WTC11 (cell line): ENCODE results near the gene ACTL6A. TPM values are rescaled to one million over a fixed set of nuclear protein-coding genes. Genes with fewer than 3 reads are reported as not detected.
A peak's percentile ranks its signal among the peaks of the same experiment; 100 is the strongest.

Experiments
- ATAC-seq: fragments of 200-7000 bp; cut with Tn5 transposase; 2 replicates; pipeline ENCODE4 v1.10.0; 2021; ENCODE audit warnings: mild to moderate bottlenecking, moderate library complexity
- CTCF ChIA-PET: fragments of 300-600 bp; sonication (Branson Sonifier 250); formaldehyde crosslinking; loops from one replicate; lab custom pipeline; 2021; ENCODE audit warnings: antibody characterized with exemption; lab: Charles Lee
- POLR2A ChIA-PET: fragments of 350-600 bp; sonication (Branson Sonifier 250); formaldehyde crosslinking; loops from one replicate; lab custom pipeline; 2021; ENCODE audit warnings: antibody characterized with exemption; lab: Charles Lee
- DNase-seq: peaks from one replicate; pipeline ENCODE4 v3.0.0; 2021; ENCODE audit warnings: low spot score
- H3K27ac Mint-ChIP-seq: 2 replicates; pipeline ENCODE4 v1.8.0; 2021; ENCODE audit warnings: mixed read lengths
- H3K27me3 Mint-ChIP-seq: 2 replicates; pipeline ENCODE4 v1.8.0; 2021; ENCODE audit warnings: low read depth, mild to moderate bottlenecking, moderate library complexity, mixed read lengths
- H3K36me3 Mint-ChIP-seq: 2 replicates; pipeline ENCODE4 v1.8.0; 2021; ENCODE audit warnings: mixed read lengths
- H3K4me1 Mint-ChIP-seq: 2 replicates; pipeline ENCODE4 v1.8.0; 2022; ENCODE audit warnings: mixed read lengths
- H3K4me3 Mint-ChIP-seq: 2 replicates; pipeline ENCODE4 v1.8.0; 2021; ENCODE audit warnings: mild to moderate bottlenecking, moderate library complexity, mixed read lengths
- H3K9me3 Mint-ChIP-seq: 2 replicates; pipeline ENCODE4 v1.8.0; 2021; ENCODE audit warnings: mixed read lengths
- CREB1 ChIP-seq: sonication (generic); formaldehyde crosslinking; IDR thresholded peaks from 2 replicates; pipeline ENCODE4 v1.8.0; 2023; ENCODE audit warnings: mild to moderate bottlenecking, missing genetic modification reagents
- CREM ChIP-seq: sonication (generic); formaldehyde crosslinking; IDR thresholded peaks from 2 replicates; pipeline ENCODE4 v1.8.1; 2022; ENCODE audit warnings: mild to moderate bottlenecking, missing genetic modification reagents, moderate library complexity
- FOXP1 ChIP-seq: sonication (generic); formaldehyde crosslinking; IDR thresholded peaks from 2 replicates; pipeline ENCODE4 v1.8.0; 2022; ENCODE audit warnings: missing genetic modification reagents, mild to moderate bottlenecking, moderate library complexity, borderline replicate concordance
- IRF2 ChIP-seq: sonication (generic); formaldehyde crosslinking; IDR thresholded peaks from 2 replicates; pipeline ENCODE4 v1.8.0; 2022; ENCODE audit warnings: low read depth, missing genetic modification reagents, borderline replicate concordance
- MXD4 ChIP-seq: fragments of 250-450 bp; sonication (Bioruptor Pico); IDR thresholded peaks from 2 replicates; pipeline ENCODE4 v1.8.0; 2021; ENCODE audit warnings: mild to moderate bottlenecking, moderate library complexity, borderline replicate concordance
- NFATC4 ChIP-seq: fragments of 250-450 bp; sonication (Bioruptor Pico); IDR thresholded peaks from 2 replicates; pipeline ENCODE4 v1.9.0; 2021; ENCODE audit warnings: mild to moderate bottlenecking
- NFE2L1 ChIP-seq: sonication (generic); formaldehyde crosslinking; IDR thresholded peaks from 2 replicates; pipeline ENCODE4 v1.8.1; 2023; ENCODE audit warnings: missing genetic modification reagents
- NFYB ChIP-seq: sonication (generic); formaldehyde crosslinking; conservative IDR thresholded peaks from 2 replicates; pipeline ENCODE4 v1.8.0; 2022; ENCODE audit warnings: low read depth, missing genetic modification reagents
- NR3C1 ChIP-seq: sonication (generic); formaldehyde crosslinking; conservative IDR thresholded peaks from 2 replicates; pipeline ENCODE4 v1.8.1; 2023; ENCODE audit warnings: low read depth, mild to moderate bottlenecking, missing genetic modification reagents
- SOX15 ChIP-seq: fragments of 250-450 bp; sonication (Bioruptor Pico); IDR thresholded peaks from 2 replicates; pipeline ENCODE4 v1.9.0; 2021; ENCODE audit warnings: mild to moderate bottlenecking
- ZBTB21 ChIP-seq: sonication (generic); formaldehyde crosslinking; IDR thresholded peaks from 2 replicates; pipeline ENCODE4 v1.8.1; 2023; ENCODE audit warnings: mild to moderate bottlenecking, missing genetic modification reagents, borderline replicate concordance
- ZNF671 ChIP-seq: fragments of 250-450 bp; sonication (Bioruptor Pico); IDR thresholded peaks from 2 replicates; pipeline ENCODE4 v1.8.0; 2021; ENCODE audit warnings: mild to moderate bottlenecking
- total RNA-seq: library from RNA; stranded (reverse); gene quantifications from 3 replicates; pipeline ENCODE4 v1.2.3, GENCODE V29; 2021
- TF ChIP-seq, protein P1 (sequence below): sonication (generic); formaldehyde crosslinking; IDR thresholded peaks from 2 replicates; pipeline ENCODE4 v1.8.0; 2023; ENCODE audit warnings: missing genetic modification reagents, mild to moderate bottlenecking, borderline replicate concordance
- TF ChIP-seq, protein P2 (sequence below): sonication (generic); formaldehyde crosslinking; IDR thresholded peaks from 2 replicates; pipeline ENCODE4 v1.8.1; 2023; ENCODE audit warnings: mild to moderate bottlenecking, moderate library complexity, missing genetic modification reagents
- TF ChIP-seq, protein P3 (sequence below): sonication (generic); formaldehyde crosslinking; IDR thresholded peaks from 2 replicates; pipeline ENCODE4 v1.8.1; 2023; ENCODE audit warnings: mild to moderate bottlenecking, missing genetic modification reagents, moderate library complexity
- TF ChIP-seq, protein P4 (sequence below): sonication (generic); formaldehyde crosslinking; IDR thresholded peaks from 2 replicates; pipeline ENCODE4 v1.8.0; 2022; ENCODE audit warnings: missing genetic modification reagents
- TF ChIP-seq, protein P5 (sequence below): fragments of 250-450 bp; sonication (Bioruptor Pico); IDR thresholded peaks from 2 replicates; pipeline ENCODE4 v1.8.0; 2021; ENCODE audit warnings: mild to moderate bottlenecking
- TF ChIP-seq, protein P6 (sequence below): fragments of 250-450 bp; sonication (Bioruptor Pico); IDR thresholded peaks from 2 replicates; pipeline ENCODE4 v1.9.0; 2021; ENCODE audit warnings: mild to moderate bottlenecking
- TF ChIP-seq, protein P7 (sequence below): sonication (generic); formaldehyde crosslinking; IDR thresholded peaks from 2 replicates; pipeline ENCODE4 v1.8.0; 2022; ENCODE audit warnings: mild to moderate bottlenecking, missing genetic modification reagents

The ACTL6A gene
- total RNA-seq, 1 experiment from 2014 or later = 82.9 TPM

DNA sequence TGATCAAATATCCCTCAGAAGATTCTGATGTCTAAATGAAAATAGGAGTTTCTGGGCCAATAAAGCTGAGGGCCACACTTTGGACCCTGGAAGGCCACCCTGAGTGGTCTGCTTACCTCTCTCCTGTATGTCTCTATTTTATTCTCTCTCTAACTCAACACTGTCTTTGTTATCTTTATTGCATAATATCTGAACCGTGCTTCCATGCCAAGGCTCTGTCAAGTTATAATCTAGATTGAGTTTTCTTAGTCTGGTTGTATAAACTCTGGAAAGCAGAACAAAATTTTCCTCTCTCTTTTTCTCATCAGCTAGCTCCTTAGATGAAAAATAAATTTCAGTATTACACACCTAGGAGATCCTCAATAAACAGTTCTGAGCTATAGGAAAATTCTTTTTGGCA lies 36.2 kb upstream of the ACTL6A start:
- DNase-seq (no peak), ATAC-seq (peak; percentile 6; the same call in 1 of the 2 replicates)
- Mint-ChIP-seq H3K9me3 (no peaks in the 10 kb centered on the region), H3K36me3 (peaks cover 5% of the 10 kb centered on the region; the same call in 1 of the 2 replicates), H3K4me3 (peak overlapping the region; percentile 16; the same call in 1 of the 2 replicates), H3K4me1 (peaks cover 46% of the 10 kb centered on the region), H3K27me3 (no peaks in the 10 kb centered on the region), H3K27ac (peak overlapping the region; percentile 98)
- ChIA-PET CTCF (interaction anchor here (0.5 to 1.1 kb wide), 2 partner anchors 40 to 80 kb away, joined by 3 read pairs; no protein-coding TSS in a partner anchor), POLR2A (interaction anchor here (0.6 kb wide), 1 partner anchor 162 kb away, joined by 3 read pairs; no protein-coding TSS in a partner anchor)
- TF ChIP-seq MXD4 = no peak
- no peak for TF ChIP-seq NFATC4 (CRISPR knock-in tag)
- TF ChIP-seq NR3C1 (CRISPR knock-in tag) = no peak
- no peak for TF ChIP-seq NFE2L1 (CRISPR knock-in tag)
- TF ChIP-seq, protein P1, sequence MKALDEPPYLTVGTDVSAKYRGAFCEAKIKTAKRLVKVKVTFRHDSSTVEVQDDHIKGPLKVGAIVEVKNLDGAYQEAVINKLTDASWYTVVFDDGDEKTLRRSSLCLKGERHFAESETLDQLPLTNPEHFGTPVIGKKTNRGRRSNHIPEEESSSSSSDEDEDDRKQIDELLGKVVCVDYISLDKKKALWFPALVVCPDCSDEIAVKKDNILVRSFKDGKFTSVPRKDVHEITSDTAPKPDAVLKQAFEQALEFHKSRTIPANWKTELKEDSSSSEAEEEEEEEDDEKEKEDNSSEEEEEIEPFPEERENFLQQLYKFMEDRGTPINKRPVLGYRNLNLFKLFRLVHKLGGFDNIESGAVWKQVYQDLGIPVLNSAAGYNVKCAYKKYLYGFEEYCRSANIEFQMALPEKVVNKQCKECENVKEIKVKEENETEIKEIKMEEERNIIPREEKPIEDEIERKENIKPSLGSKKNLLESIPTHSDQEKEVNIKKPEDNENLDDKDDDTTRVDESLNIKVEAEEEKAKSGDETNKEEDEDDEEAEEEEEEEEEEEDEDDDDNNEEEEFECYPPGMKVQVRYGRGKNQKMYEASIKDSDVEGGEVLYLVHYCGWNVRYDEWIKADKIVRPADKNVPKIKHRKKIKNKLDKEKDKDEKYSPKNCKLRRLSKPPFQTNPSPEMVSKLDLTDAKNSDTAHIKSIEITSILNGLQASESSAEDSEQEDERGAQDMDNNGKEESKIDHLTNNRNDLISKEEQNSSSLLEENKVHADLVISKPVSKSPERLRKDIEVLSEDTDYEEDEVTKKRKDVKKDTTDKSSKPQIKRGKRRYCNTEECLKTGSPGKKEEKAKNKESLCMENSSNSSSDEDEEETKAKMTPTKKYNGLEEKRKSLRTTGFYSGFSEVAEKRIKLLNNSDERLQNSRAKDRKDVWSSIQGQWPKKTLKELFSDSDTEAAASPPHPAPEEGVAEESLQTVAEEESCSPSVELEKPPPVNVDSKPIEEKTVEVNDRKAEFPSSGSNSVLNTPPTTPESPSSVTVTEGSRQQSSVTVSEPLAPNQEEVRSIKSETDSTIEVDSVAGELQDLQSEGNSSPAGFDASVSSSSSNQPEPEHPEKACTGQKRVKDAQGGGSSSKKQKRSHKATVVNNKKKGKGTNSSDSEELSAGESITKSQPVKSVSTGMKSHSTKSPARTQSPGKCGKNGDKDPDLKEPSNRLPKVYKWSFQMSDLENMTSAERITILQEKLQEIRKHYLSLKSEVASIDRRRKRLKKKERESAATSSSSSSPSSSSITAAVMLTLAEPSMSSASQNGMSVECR = no peak
- TF ChIP-seq CREM = no peak
- TF ChIP-seq, protein P2, sequence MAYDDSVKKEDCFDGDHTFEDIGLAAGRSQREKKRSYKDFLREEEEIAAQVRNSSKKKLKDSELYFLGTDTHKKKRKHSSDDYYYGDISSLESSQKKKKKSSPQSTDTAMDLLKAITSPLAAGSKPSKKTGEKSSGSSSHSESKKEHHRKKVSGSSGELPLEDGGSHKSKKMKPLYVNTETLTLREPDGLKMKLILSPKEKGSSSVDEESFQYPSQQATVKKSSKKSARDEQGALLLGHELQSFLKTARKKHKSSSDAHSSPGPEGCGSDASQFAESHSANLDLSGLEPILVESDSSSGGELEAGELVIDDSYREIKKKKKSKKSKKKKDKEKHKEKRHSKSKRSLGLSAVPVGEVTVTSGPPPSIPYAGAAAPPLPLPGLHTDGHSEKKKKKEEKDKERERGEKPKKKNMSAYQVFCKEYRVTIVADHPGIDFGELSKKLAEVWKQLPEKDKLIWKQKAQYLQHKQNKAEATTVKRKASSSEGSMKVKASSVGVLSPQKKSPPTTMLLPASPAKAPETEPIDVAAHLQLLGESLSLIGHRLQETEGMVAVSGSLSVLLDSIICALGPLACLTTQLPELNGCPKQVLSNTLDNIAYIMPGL (CRISPR knock-in tag) = no peak
- TF ChIP-seq, protein P3, sequence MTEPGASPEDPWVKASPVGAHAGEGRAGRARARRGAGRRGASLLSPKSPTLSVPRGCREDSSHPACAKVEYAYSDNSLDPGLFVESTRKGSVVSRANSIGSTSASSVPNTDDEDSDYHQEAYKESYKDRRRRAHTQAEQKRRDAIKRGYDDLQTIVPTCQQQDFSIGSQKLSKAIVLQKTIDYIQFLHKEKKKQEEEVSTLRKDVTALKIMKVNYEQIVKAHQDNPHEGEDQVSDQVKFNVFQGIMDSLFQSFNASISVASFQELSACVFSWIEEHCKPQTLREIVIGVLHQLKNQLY (CRISPR knock-in tag) = no peak
- TF ChIP-seq, protein P4, sequence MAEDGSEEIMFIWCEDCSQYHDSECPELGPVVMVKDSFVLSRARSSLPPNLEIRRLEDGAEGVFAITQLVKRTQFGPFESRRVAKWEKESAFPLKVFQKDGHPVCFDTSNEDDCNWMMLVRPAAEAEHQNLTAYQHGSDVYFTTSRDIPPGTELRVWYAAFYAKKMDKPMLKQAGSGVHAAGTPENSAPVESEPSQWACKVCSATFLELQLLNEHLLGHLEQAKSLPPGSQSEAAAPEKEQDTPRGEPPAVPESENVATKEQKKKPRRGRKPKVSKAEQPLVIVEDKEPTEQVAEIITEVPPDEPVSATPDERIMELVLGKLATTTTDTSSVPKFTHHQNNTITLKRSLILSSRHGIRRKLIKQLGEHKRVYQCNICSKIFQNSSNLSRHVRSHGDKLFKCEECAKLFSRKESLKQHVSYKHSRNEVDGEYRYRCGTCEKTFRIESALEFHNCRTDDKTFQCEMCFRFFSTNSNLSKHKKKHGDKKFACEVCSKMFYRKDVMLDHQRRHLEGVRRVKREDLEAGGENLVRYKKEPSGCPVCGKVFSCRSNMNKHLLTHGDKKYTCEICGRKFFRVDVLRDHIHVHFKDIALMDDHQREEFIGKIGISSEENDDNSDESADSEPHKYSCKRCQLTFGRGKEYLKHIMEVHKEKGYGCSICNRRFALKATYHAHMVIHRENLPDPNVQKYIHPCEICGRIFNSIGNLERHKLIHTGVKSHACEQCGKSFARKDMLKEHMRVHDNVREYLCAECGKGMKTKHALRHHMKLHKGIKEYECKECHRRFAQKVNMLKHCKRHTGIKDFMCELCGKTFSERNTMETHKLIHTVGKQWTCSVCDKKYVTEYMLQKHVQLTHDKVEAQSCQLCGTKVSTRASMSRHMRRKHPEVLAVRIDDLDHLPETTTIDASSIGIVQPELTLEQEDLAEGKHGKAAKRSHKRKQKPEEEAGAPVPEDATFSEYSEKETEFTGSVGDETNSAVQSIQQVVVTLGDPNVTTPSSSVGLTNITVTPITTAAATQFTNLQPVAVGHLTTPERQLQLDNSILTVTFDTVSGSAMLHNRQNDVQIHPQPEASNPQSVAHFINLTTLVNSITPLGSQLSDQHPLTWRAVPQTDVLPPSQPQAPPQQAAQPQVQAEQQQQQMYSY (CRISPR knock-in tag) = no peak
- TF ChIP-seq ZNF671 = no peak
- TF ChIP-seq NFYB = no peak
- TF ChIP-seq CREB1 (CRISPR knock-in tag) = no peak
- TF ChIP-seq ZBTB21 (CRISPR knock-in tag) = no peak
- TF ChIP-seq, protein P5, sequence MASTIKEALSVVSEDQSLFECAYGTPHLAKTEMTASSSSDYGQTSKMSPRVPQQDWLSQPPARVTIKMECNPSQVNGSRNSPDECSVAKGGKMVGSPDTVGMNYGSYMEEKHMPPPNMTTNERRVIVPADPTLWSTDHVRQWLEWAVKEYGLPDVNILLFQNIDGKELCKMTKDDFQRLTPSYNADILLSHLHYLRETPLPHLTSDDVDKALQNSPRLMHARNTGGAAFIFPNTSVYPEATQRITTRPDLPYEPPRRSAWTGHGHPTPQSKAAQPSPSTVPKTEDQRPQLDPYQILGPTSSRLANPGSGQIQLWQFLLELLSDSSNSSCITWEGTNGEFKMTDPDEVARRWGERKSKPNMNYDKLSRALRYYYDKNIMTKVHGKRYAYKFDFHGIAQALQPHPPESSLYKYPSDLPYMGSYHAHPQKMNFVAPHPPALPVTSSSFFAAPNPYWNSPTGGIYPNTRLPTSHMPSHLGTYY = no peak
- TF ChIP-seq FOXP1 (CRISPR knock-in tag) = no peak
- TF ChIP-seq, protein P6, sequence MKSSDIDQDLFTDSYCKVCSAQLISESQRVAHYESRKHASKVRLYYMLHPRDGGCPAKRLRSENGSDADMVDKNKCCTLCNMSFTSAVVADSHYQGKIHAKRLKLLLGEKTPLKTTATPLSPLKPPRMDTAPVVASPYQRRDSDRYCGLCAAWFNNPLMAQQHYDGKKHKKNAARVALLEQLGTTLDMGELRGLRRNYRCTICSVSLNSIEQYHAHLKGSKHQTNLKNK (CRISPR knock-in tag) = no peak
- no peak for TF ChIP-seq SOX15 (CRISPR knock-in tag)
- TF ChIP-seq, protein P7, sequence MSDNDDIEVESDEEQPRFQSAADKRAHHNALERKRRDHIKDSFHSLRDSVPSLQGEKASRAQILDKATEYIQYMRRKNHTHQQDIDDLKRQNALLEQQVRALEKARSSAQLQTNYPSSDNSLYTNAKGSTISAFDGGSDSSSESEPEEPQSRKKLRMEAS (CRISPR knock-in tag) = no peak
- no peak for TF ChIP-seq IRF2
